NCI-H1048 (cell line): Measurements from ENCODE around the gene GDI1.

Source experiments
- DNase-seq: peaks from one replicate; lab custom pipeline; 2025; lab: John Stamatoyannopoulos, UW

GDI1 gene

GRCh38 chrX:154462396-154462795 is 25.4 kb downstream of the GDI1 start:
- no peak for DNase-seq

- no peak for DNase-seq
Measured at GRCh38 chrX:154463611-154464220, 26.8 kb downstream of the GDI1 start.

- DNase-seq = no peak
Measured at GRCh38 chrX:154464806-154465365, 27.9 kb downstream of the GDI1 start.

- DNase-seq = no peak
Measured at GRCh38 chrX:154465601-154466000, 28.6 kb downstream of the GDI1 start.

- DNase-seq = no peak
Measured at GRCh38 chrX:154466036-154466435, 29.1 kb downstream of the GDI1 start.

- no peak for DNase-seq
Measured at GRCh38 chrX:154466907-154467306, 30.0 kb downstream of the GDI1 start.

GRCh38 chrX:154467556-154467955 is 30.6 kb downstream of the GDI1 start:
- no peak for DNase-seq

GRCh38 chrX:154468217-154468616 is 31.3 kb downstream of the GDI1 start:
- no peak for DNase-seq

GRCh38 chrX:154469114-154469513 is 32.2 kb downstream of the GDI1 start:
- no peak for DNase-seq

GRCh38 chrX:154469880-154470279 is 32.9 kb downstream of the GDI1 start:
- DNase-seq = no peak

GRCh38 chrX:154470434-154470833 is 33.5 kb downstream of the GDI1 start:
- no peak for DNase-seq

GRCh38 chrX:154470914-154471568 is 34.1 kb downstream of the GDI1 start:
- DNase-seq = no peak

GRCh38 chrX:154471839-154472684 is 35.1 kb downstream of the GDI1 start:
- no peak for DNase-seq

- DNase-seq = no peak
Measured at GRCh38 chrX:154472685-154473632, 36.0 kb downstream of the GDI1 start.

- no peak for DNase-seq
Measured at GRCh38 chrX:154473683-154474082, 36.7 kb downstream of the GDI1 start.

- DNase-seq = no peak
Measured at GRCh38 chrX:154476821-154477220, 39.9 kb downstream of the GDI1 start.

GRCh38 chrX:154477891-154478477 is 41.0 kb downstream of the GDI1 start:
- DNase-seq = no peak

- peak; percentile 40 for DNase-seq
Measured at GRCh38 chrX:154478728-154479622, 42.0 kb downstream of the GDI1 start, which contains the start of gene LAGE3. Gene LAGE3 (minus strand): TSS chrX:154479281. CDS start chrX:154478915, 366 bp downstream.

- DNase-seq = no peak
Measured at GRCh38 chrX:154481195-154481594, 44.2 kb downstream of the GDI1 start.
